Posterior cingulate gyrus (tissue), 11 donors: Measurements from ENCODE around the gene ARHGAP45.
A peak's percentile ranks its signal among the peaks of the same experiment; 100 is the strongest.

ENCODE experiments used
- DNase-seq, 10 donors: peaks; one replicate each; pipeline versions ENCODE4 v3.0.0 to v3.0.0-alpha.2; 2020 to 2021; ENCODE audit warnings: mixed read lengths in 3 of 10
- intact Hi-C: fragments of 100-400 bp; cut with DNase I; formaldehyde crosslinking; loops from one replicate; pipeline ENCODE4 v1.15.1; 2023

ARHGAP45 gene

GRCh38 chr19:1068009-1069001 lies 1.3 kb downstream of the ARHGAP45 start:
- peak in 1 of 10 donors; percentile 27 for DNase-seq
- intact Hi-C loops, result no loop called here

GRCh38 chr19:1069009-1069779 lies 2.2 kb downstream of the ARHGAP45 start:
- peak in 1 of 10 donors; percentile 35 for DNase-seq
- intact Hi-C loops, result no loop called here

- no peak for DNase-seq
- intact Hi-C loops, result no loop called here
Observed at GRCh38 chr19:1070576-1070930, 3.6 kb downstream of the ARHGAP45 start.

GRCh38 chr19:1070931-1071791 lies 4.2 kb downstream of the ARHGAP45 start:
- DNase-seq, result no peak
- intact Hi-C loops, result no loop called here

GRCh38 chr19:1072371-1073015 lies 5.5 kb downstream of the ARHGAP45 start:
- intact Hi-C loops, result no loop called here
- DNase-seq, result no peak

- DNase-seq, result no peak
- intact Hi-C loops, result no loop called here
Observed at GRCh38 chr19:1073063-1073955, 6.3 kb downstream of the ARHGAP45 start.

GRCh38 chr19:1073956-1074517 lies 7.1 kb downstream of the ARHGAP45 start:
- DNase-seq, result no peak
- intact Hi-C loops, result no loop called here

GRCh38 chr19:1074544-1075283 lies 7.7 kb downstream of the ARHGAP45 start:
- intact Hi-C loops, result no loop called here

GRCh38 chr19:1076046-1076386 lies 9.0 kb downstream of the ARHGAP45 start:
- intact Hi-C loops, result no loop called here
- no peak for DNase-seq

More at GRCh38 chr19:1074544-1075283, 7.7 kb downstream of the ARHGAP45 start:
- peak in 9 of 10 donors; percentile 44 to 92 (median 59) for DNase-seq

GRCh38 chr19:1076951-1077350 lies 10.0 kb downstream of the ARHGAP45 start:
- intact Hi-C loops, result no loop called here
- peak in 4 of 10 donors; percentile 31 to 82 (median 50) for DNase-seq

GRCh38 chr19:1079566-1080111 lies 12.7 kb downstream of the ARHGAP45 start:
- no peak for DNase-seq
- intact Hi-C loops, result no loop called here

- intact Hi-C loops, result no loop called here
- no peak for DNase-seq
Observed at GRCh38 chr19:1080360-1081161, 13.6 kb downstream of the ARHGAP45 start.

- intact Hi-C loops, result no loop called here
- DNase-seq, result no peak
Observed at GRCh38 chr19:1081301-1082164, 14.6 kb downstream of the ARHGAP45 start.

GRCh38 chr19:1082165-1082927 lies 15.4 kb downstream of the ARHGAP45 start:
- DNase-seq, result no peak
- intact Hi-C loops, result no loop called here
